ENCODE data around the gene HEYL.
"Not testable (repeated sequence)": the region's sequence is repeated elsewhere in the genome, so short reads cannot be mapped to it uniquely, and the experiment has no call there.

HEYL gene

GRCh38 chr1:39635205-39635870 lies 4.1 kb downstream of the HEYL start:
- DNase-seq: no peak

GRCh38 chr1:39633422-39633821 lies 6.0 kb downstream of the HEYL start:
- DNase-seq: no peak

GRCh38 chr1:39632682-39633417 lies 6.6 kb downstream of the HEYL start:
- DNase-seq: no peak

- DNase-seq: no peak
Observed at GRCh38 chr1:39632323-39632681, 7.1 kb downstream of the HEYL start.

- DNase-seq: no peak
Observed at GRCh38 chr1:39631361-39632322, 7.8 kb downstream of the HEYL start.

- no peak for DNase-seq
Observed at GRCh38 chr1:39628807-39629350, 10.6 kb downstream of the HEYL start.

- no peak for DNase-seq
Observed at GRCh38 chr1:39626646-39627045, 12.8 kb downstream of the HEYL start.

- DNase-seq: no peak
Observed at GRCh38 chr1:39625462-39626273, 13.8 kb downstream of the HEYL start.

- DNase-seq: no peak
Observed at GRCh38 chr1:39625009-39625408, 14.4 kb downstream of the HEYL start.

GRCh38 chr1:39623053-39623452 lies 16.4 kb downstream of the HEYL start:
- DNase-seq: no peak

GRCh38 chr1:39622427-39622826 lies 17.0 kb downstream of the HEYL start:
- DNase-seq: no peak

GRCh38 chr1:39620659-39621165 lies 18.7 kb downstream of the HEYL start:
- no peak for DNase-seq

GRCh38 chr1:39617488-39618049 lies 21.9 kb downstream of the HEYL start:
- no peak for DNase-seq

GRCh38 chr1:39615086-39615673 lies 24.3 kb downstream of the HEYL start:
- no peak for DNase-seq

GRCh38 chr1:39614488-39614887 lies 25.0 kb downstream of the HEYL start:
- DNase-seq: no peak

GRCh38 chr1:39613250-39613649 lies 26.2 kb downstream of the HEYL start:
- DNase-seq: no peak

GRCh38 chr1:39609618-39610331 lies 29.7 kb downstream of the HEYL start:
- peak; percentile 67 to 71 for DNase-seq

GRCh38 chr1:39608921-39609320 lies 30.5 kb downstream of the HEYL start:
- DNase-seq: no peak

GRCh38 chr1:39603677-39604076 lies 35.8 kb downstream of the HEYL start:
- not testable (repeated sequence) for DNase-seq

- not testable (repeated sequence) for DNase-seq
Observed at GRCh38 chr1:39601667-39602255, 37.7 kb downstream of the HEYL start.
